HFFc6 (cell line): ENCODE data around the gene NEK6. TPM values are rescaled to one million over a fixed set of nuclear protein-coding genes. Genes with fewer than 3 reads are reported as not detected.

Experiments used
- DNase-seq: peaks from one replicate; pipeline ENCODE4 v3.0.0-alpha.2; 2018
- H3K27ac Mint-ChIP-seq: 2 replicates; pipeline ENCODE4 v1.8.0; 2020; ENCODE audit warnings: mild to moderate bottlenecking, mixed read lengths
- H3K27me3 Mint-ChIP-seq: 2 replicates; pipeline ENCODE4 v1.8.0; 2021; ENCODE audit warnings: mild to moderate bottlenecking, moderate library complexity, mixed read lengths; ENCODE audit not compliant: insufficient read depth
- H3K36me3 Mint-ChIP-seq: 2 replicates; pipeline ENCODE4 v1.8.0; 2021; ENCODE audit warnings: low read depth, mixed read lengths
- H3K4me1 Mint-ChIP-seq: 2 replicates; pipeline ENCODE4 v1.8.0; 2020; ENCODE audit warnings: low read depth, mixed read lengths
- H3K4me3 Mint-ChIP-seq: 2 replicates; pipeline ENCODE4 v1.8.0; 2020; ENCODE audit warnings: mild to moderate bottlenecking, moderate library complexity, mixed read lengths
- H3K9me3 Mint-ChIP-seq: 2 replicates; pipeline ENCODE4 v1.8.0; 2020; ENCODE audit warnings: mild to moderate bottlenecking, mixed read lengths
- total RNA-seq, 6 experiments: library from RNA; stranded (reverse); fragmentation: NEBNext Ultra II Directional; extraction: Animal tissue kit (Norgen Biotek cat#: 25700); gene quantifications; 2 replicates in 1 of 6; 3 replicates in 5 of 6; pipeline ENCODE4 v1.2.3, GENCODE V29; 2021
- TF ChIP-seq, protein P1 (sequence below): fragments of 200-600 bp; sonication (generic); IDR thresholded peaks from 2 replicates; pipeline ENCODE4 v1.5.0; 2021; ENCODE audit warnings: antibody characterized with exemption, mild to moderate bottlenecking

Gene NEK6
- total RNA-seq, 6 experiments from 2014 or later, result 66.5 to 81.1 (median 71.4) TPM

DNA sequence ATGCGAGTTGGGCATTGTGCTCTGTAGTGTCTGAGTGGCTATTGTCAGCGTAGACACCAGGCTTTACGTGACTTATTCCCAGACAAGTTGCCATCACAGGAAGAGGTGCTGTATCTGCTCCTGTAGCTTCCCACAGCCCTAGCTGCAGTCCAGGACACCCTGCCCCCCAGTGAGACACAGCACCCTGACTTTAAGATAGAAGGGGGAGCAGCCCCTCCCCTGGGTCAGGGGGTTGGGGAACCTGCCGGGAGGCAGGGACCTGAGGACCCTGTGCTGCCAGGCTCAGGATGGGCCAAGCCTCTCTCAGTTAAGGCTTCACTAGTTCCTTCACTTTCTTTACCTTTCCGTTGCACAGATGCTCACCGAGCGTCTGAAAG is 75.4 kb downstream of the NEK6 start:
- no peak overlapping the region for H3K4me3 Mint-ChIP-seq
- H3K4me1 Mint-ChIP-seq, result no peaks in the 10 kb centered on the region
- no peak for DNase-seq
- H3K27ac Mint-ChIP-seq, result no peak overlapping the region
- no peaks in the 10 kb centered on the region for H3K9me3 Mint-ChIP-seq
- H3K27me3 Mint-ChIP-seq, result no peaks in the 10 kb centered on the region; the same call in none of the 2 replicates
- TF ChIP-seq, protein P1, sequence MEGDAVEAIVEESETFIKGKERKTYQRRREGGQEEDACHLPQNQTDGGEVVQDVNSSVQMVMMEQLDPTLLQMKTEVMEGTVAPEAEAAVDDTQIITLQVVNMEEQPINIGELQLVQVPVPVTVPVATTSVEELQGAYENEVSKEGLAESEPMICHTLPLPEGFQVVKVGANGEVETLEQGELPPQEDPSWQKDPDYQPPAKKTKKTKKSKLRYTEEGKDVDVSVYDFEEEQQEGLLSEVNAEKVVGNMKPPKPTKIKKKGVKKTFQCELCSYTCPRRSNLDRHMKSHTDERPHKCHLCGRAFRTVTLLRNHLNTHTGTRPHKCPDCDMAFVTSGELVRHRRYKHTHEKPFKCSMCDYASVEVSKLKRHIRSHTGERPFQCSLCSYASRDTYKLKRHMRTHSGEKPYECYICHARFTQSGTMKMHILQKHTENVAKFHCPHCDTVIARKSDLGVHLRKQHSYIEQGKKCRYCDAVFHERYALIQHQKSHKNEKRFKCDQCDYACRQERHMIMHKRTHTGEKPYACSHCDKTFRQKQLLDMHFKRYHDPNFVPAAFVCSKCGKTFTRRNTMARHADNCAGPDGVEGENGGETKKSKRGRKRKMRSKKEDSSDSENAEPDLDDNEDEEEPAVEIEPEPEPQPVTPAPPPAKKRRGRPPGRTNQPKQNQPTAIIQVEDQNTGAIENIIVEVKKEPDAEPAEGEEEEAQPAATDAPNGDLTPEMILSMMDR, result no peak
- peaks cover 32% of the 10 kb centered on the region for H3K36me3 Mint-ChIP-seq

DNA sequence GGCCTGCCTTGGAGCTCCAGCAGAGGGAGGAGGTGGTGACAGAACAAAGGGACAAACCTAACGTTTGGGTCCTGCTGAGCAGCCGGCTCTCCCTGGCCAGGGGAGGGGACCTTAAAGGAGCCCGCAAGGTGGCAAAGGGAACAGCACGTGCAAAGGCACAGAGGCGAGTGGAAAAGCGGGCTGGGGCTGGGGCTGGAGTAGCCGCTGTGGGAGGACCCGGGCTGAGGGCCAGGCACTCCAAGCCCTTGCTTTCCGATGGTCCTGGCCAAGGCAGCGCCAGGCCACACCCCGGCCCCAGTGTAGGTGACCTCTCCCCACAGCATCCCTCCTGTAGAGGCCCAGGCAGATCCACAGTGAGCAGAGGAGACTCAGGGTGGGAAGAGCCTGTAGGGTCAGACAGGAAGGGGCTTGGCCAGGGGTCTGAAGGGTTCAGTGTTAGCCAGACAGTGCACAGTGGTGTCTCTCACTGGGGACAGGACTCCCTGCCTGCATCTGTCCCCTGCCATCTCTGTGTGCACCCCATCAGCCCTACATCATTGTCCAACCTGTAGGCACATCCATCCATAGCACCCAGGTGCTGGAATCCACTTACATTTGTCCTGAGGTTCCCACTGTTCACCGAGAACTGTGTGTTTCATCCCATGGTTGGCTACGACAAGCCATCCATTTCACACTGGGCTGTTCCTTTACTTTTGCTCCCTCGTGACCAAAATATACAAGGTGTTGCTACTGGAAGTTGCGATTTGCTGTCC is 77.0 kb downstream of the NEK6 start:
- no peaks in the 10 kb centered on the region for H3K4me1 Mint-ChIP-seq
- H3K36me3 Mint-ChIP-seq, result peaks cover 36% of the 10 kb centered on the region
- no peaks in the 10 kb centered on the region; the same call in none of the 2 replicates for H3K27me3 Mint-ChIP-seq
- TF ChIP-seq, protein P1, result no peak
- no peak overlapping the region for H3K27ac Mint-ChIP-seq
- H3K9me3 Mint-ChIP-seq, result no peaks in the 10 kb centered on the region
- DNase-seq, result no peak
- no peak overlapping the region for H3K4me3 Mint-ChIP-seq

GRCh38 chr9:124335320-124335707 is 77.6 kb downstream of the NEK6 start:
- Mint-ChIP-seq H3K27me3 (no peaks in the 10 kb centered on the region; the same call in none of the 2 replicates), H3K4me3 (no peak overlapping the region), H3K4me1 (no peaks in the 10 kb centered on the region), H3K36me3 (peaks cover 36% of the 10 kb centered on the region), H3K9me3 (no peaks in the 10 kb centered on the region), H3K27ac (no peak overlapping the region)
- TF ChIP-seq, protein P1, result no peak
- DNase-seq, result no peak

- H3K36me3 Mint-ChIP-seq, result peaks cover 33% of the 10 kb centered on the region
- H3K4me3 Mint-ChIP-seq, result no peak overlapping the region
- DNase-seq, result no peak
- H3K27me3 Mint-ChIP-seq, result peaks cover under 1% of the 10 kb centered on the region
- no peaks in the 10 kb centered on the region for H3K9me3 Mint-ChIP-seq
- peaks cover 12% of the 10 kb centered on the region for H3K4me1 Mint-ChIP-seq
- H3K27ac Mint-ChIP-seq, result no peak overlapping the region
- TF ChIP-seq, protein P1, result no peak
Measured at GRCh38 chr9:124337562-124337961, 79.8 kb downstream of the NEK6 start.

DNA sequence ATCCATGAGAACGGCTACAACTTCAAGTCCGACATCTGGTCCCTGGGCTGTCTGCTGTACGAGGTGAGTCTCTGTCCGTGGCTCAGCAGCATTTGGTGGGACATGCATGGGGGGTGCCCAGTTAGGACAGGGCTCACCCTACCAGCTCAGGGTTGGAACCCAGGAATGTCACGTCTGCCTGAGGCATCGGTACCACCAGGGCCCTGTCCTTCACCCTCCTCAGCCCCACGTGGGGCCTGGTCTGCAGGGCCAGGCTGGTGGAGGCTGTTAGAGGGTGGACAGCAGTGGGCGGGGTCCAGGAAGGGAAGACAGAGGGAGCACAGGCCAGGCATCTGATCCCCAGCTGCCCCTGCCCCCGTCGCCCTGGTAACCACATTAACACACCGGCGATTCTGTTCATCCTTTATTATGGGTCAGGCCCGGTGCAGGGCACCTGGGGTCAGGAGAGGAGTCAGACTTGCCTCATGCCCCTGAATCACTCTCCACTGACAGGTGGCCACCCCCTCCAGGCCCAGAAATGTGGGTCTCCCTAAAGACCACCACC is 81.9 kb downstream of the NEK6 start:
- H3K27me3 Mint-ChIP-seq, result peaks cover 10% of the 10 kb centered on the region
- peak overlapping the region; percentile 45; the same call in 1 of the 2 replicates for H3K27ac Mint-ChIP-seq
- H3K4me3 Mint-ChIP-seq, result no peak overlapping the region
- TF ChIP-seq, protein P1, result no peak
- DNase-seq, result no peak
- H3K4me1 Mint-ChIP-seq, result peaks cover 28% of the 10 kb centered on the region
- H3K9me3 Mint-ChIP-seq, result no peaks in the 10 kb centered on the region
- peaks cover 38% of the 10 kb centered on the region for H3K36me3 Mint-ChIP-seq
